ENCODE results near the gene PDE6B.

The PDE6B gene

DNA sequence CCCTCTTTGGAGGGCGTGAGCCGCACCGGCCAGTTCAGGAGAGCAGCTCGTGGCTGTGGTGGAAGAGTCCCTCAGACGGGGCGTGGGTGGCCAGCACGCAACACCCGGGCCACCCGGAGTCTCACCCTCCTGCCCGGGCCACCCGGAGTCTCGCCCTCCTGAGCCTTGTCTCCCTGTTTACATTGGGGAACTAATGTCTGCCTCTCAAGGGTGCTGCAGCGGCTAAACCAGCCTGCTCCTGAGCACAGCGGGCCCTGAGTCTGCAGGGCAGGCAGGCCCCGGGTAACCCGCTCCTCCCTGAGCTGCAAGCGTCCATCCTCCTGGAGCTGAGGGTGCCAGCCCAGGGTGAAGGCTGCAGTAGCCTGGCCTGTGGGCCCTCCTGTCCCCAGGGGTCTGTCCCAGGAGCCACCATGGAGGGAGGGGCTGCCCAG, 3.0 kb downstream of the PDE6B start:
- TF ChIP-seq, protein P1, sequence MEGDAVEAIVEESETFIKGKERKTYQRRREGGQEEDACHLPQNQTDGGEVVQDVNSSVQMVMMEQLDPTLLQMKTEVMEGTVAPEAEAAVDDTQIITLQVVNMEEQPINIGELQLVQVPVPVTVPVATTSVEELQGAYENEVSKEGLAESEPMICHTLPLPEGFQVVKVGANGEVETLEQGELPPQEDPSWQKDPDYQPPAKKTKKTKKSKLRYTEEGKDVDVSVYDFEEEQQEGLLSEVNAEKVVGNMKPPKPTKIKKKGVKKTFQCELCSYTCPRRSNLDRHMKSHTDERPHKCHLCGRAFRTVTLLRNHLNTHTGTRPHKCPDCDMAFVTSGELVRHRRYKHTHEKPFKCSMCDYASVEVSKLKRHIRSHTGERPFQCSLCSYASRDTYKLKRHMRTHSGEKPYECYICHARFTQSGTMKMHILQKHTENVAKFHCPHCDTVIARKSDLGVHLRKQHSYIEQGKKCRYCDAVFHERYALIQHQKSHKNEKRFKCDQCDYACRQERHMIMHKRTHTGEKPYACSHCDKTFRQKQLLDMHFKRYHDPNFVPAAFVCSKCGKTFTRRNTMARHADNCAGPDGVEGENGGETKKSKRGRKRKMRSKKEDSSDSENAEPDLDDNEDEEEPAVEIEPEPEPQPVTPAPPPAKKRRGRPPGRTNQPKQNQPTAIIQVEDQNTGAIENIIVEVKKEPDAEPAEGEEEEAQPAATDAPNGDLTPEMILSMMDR (IDR thresholded peaks at IDR 0.05; ENCODE audit: low read depth, low read length), result no peak
- no peak for DNase-seq (ENCODE audit: low read depth in 2 of 2)
- H3K4me3 ChIP-seq (replicated peaks in 1 of 2; ENCODE audit: low read depth in 2 of 2, low read length in 2 of 2), result no peak overlapping the region

DNA sequence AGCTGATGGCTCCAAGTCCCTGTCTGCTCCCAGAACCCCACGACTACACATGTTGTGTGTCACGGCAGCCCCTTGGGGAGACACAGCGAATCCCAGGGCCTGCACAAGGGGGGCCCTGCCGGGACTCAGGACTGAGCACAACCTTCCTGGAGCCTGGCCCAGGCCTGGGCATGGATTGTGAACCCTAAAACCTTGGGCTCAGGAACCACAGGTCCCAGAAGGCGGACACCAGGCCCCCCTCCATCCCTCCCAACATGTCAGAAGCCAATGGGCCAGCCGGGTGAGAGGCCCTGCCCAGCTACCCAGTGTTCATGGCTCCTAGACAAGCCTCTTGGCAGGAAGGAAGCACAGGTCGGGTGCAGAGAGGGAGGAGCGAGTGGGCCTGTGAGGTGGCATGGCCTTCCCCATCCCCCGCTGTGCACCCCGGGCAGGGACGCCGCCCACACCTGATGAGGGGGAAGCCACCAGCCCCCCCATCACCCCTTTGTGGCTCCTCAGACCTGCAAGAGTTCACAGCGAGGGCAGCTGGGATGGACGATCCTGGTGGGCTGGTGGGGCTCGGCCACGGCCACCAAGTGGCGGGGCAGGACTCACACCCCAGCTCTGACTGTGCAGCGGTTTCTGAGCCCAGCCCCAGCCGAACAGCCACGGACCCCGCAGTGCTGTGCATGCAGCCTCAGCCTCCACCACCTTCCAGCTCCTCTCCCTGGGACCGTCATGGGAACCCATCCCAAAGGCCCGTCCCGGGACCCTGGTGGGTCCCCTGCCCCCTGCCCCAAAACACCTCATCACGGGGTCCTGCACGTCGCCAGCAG, 3.7 kb downstream of the PDE6B start:
- H3K4me3 ChIP-seq (replicated peaks in 1 of 2; ENCODE audit: low read depth in 2 of 2, low read length in 2 of 2), result no peak overlapping the region

DNA sequence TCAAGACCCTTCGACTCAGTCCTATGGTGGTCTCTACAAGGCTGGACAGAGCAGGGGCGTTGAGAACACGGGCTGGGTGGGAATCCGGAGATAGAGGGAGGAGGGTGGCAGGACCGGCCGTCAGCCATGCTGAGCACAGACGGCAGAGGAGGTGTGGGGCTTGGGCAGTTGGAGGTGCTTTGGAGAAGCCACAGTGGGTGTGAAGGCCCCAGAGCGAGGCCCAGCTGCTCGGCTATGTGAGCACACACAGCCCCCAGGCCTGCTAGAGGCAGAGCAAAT, 4.2 kb downstream of the PDE6B start:
- TF ChIP-seq, protein P1 (IDR thresholded peaks at IDR 0.05; ENCODE audit: low read depth, low read length), result no peak
- no peak overlapping the region for H3K4me3 ChIP-seq (replicated peaks in 1 of 2; ENCODE audit: low read depth in 2 of 2, low read length in 2 of 2)
- DNase-seq (ENCODE audit: low read depth in 2 of 2), result no peak

More for the DNA sequence above, 3.7 kb downstream of the PDE6B start:
- no peak for DNase-seq (ENCODE audit: low read depth in 2 of 2)
- TF ChIP-seq, protein P1 (IDR thresholded peaks at IDR 0.05; ENCODE audit: low read depth, low read length), result no peak

DNA sequence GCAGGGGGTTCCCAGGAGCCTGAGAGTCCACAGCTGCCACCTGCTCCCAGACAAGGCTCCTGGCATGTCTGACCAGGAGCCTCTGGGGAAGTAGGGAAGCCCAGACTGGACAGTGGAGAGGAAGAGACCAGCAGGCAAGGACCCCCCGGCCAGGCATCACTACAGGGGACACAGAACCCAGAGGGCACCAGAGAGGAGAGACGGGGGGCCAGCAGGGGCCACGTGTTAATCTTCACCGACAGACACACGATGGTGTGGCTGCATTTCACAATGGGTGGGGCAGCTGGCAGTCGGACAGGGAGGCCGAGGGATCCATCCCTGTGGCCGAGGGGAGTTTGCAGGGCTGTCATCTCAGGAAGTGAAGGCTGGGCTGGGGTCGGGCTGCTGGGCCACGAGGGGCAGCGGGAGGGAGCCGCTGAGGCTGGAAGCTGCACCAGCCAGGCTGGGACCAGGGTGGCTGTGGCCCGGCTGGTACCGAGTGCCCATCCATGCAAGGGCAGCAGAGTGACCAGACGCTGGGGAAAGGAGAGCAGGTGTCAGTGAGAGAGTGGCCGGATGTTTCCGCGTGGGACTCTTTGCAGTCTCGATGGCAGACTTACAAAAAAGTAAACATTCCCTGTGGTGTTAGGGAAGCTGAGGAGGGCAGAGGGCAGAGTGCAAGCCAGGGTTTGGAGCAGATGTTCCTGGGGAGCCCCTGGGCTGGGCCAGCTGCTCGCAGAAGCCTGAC, 4.7 kb downstream of the PDE6B start:
- TF ChIP-seq, protein P1 (IDR thresholded peaks at IDR 0.05; ENCODE audit: low read depth, low read length), result no peak
- no peak for DNase-seq (ENCODE audit: low read depth in 2 of 2)
- H3K4me3 ChIP-seq (replicated peaks in 1 of 2; ENCODE audit: low read depth in 2 of 2, low read length in 2 of 2), result no peak overlapping the region

DNA sequence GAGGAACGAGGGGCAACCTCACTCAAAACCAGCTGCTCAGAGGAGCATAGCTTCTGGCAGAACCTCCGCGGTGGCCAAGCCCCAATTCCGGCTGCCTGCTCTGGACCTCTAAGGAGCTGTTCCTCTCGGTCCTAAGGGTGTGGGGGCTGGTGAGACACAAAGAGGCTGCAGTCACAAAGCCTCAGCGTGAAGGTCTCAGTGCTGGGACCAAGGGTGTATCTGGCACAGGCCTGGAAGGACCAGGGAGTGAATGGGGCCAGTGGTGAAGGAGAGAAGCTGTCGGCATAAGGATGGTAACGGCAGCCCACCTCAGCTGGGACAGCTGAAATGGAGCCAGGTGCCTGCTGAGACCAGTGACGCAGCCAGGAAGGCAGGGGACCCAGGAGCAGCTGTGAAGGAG, 5.3 kb downstream of the PDE6B start:
- H3K4me3 ChIP-seq (replicated peaks in 1 of 2; ENCODE audit: low read depth in 2 of 2, low read length in 2 of 2), result no peak overlapping the region
- no peak for DNase-seq (ENCODE audit: low read depth in 2 of 2)
- TF ChIP-seq, protein P1 (IDR thresholded peaks at IDR 0.05; ENCODE audit: low read depth, low read length), result no peak

DNA sequence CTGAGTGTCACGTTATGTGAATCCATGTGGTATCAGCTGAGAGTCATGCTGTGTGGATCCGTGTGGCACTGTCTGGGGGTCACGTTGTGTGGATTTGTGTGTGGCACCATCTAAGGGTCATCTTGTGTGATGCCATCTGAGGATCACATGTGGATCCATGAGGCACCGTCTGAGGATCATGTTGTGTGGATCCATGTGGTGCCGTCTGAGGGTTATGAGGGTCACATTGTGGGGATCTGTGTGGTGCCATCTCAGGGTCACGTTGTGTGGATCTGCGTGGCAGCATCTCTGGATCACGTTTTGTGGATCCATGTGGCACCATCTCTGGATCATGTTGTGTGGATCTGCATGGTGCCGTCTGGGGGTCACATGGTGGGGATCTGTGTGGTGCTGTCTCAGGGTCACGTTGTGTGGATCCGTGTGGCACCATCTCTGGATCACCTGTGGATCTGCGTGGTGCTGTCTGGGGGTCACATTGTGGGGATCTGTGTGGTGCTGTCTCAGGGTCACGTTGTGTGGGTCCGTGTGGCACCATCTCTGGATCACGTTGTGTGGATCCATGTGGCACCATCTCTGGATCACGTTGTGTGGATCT, 6.9 kb downstream of the PDE6B start:
- DNase-seq (ENCODE audit: low read depth in 2 of 2), result no peak
- TF ChIP-seq, protein P1 (IDR thresholded peaks at IDR 0.05; ENCODE audit: low read depth, low read length), result no peak

More for the DNA sequence above, 6.9 kb downstream of the PDE6B start:
- H3K4me3 ChIP-seq (replicated peaks in 1 of 2; ENCODE audit: low read depth in 2 of 2, low read length in 2 of 2), result no peak overlapping the region

Measured in cardiac fibroblast (primary cell).